Measurements from ENCODE around the gene EVI5L.

DNA sequence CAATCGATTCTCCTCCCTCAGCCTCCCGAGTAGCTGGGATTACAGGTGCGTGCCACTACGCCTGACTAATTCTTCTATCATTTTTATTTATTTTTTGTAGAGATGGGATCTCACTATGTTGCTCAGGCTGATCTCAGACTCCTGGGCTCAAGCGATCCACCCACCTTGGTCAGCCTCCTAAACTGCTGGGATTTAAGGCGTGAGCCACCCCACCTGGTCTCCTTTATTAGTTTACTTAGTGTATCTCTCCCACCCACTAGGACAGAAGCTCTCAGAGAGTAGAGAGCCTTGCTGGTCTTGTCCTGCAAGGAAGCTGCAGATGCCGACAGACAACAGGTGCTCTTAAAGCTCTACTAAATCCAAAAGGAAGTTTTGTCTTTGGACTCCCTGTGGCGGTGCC lies 55.8 kb downstream of the EVI5L start:
- TF ChIP-seq, protein P1, sequence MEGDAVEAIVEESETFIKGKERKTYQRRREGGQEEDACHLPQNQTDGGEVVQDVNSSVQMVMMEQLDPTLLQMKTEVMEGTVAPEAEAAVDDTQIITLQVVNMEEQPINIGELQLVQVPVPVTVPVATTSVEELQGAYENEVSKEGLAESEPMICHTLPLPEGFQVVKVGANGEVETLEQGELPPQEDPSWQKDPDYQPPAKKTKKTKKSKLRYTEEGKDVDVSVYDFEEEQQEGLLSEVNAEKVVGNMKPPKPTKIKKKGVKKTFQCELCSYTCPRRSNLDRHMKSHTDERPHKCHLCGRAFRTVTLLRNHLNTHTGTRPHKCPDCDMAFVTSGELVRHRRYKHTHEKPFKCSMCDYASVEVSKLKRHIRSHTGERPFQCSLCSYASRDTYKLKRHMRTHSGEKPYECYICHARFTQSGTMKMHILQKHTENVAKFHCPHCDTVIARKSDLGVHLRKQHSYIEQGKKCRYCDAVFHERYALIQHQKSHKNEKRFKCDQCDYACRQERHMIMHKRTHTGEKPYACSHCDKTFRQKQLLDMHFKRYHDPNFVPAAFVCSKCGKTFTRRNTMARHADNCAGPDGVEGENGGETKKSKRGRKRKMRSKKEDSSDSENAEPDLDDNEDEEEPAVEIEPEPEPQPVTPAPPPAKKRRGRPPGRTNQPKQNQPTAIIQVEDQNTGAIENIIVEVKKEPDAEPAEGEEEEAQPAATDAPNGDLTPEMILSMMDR (IDR thresholded peaks at IDR 0.05 in 4 of 5, conservative IDR thresholded peaks at IDR 0.05 in 1 of 5): no peak
- TF ChIP-seq POLR2A (IDR thresholded peaks at IDR 0.05): no peak
